ENCODE results near the gene MET.
"Not testable (repeated sequence)": the region's sequence is repeated elsewhere in the genome, so short reads cannot be mapped to it uniquely, and the experiment has no call there.

MET gene

DNA sequence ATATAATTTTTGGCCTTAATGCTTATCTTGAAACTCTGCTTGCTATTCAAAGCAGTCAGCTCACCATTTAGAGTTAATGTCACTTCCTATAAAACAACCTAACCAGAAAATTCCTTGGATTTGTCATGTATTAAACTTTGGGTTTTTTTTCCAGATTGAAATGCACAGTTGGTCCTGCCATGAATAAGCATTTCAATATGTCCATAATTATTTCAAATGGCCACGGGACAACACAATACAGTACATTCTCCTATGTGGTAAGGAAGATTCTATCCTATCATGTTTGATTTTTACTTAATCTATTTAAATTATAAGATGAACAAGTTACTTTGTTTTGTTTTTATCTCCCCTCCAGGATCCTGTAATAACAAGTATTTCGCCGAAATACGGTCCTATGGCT lies 85.3 kb downstream of the MET start:
- no peak for DNase-seq

DNA sequence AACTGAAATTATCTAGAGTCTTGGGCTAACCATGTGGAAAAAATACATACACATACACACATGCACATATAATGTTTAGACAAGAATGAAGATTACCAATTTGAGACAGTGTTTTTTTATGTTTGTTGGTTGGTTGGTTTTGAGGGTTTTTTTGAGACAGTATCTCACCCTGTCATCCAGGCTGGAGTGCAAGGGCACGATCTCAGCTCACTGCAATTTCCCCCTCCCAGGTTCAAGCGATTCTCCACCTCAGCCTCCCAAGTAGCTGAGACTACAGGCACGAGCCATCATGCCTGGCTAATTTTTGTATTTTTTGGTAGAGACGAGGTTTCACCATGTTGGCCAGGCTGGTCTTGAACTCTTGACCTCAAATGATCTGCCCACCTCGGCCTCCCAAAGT lies 87.6 kb downstream of the MET start:
- DNase-seq: not testable (repeated sequence)

DNA sequence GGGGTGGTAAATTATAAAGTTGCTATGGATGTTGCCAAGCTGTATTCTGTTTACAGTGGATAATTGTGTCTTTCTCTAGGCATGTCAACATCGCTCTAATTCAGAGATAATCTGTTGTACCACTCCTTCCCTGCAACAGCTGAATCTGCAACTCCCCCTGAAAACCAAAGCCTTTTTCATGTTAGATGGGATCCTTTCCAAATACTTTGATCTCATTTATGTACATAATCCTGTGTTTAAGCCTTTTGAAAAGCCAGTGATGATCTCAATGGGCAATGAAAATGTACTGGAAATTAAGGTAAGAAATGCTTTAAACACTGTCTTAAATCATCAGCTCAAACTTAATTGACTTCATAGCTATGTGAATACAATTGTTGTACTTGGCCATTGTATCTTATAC lies 91.0 kb downstream of the MET start:
- DNase-seq: no peak

DNA sequence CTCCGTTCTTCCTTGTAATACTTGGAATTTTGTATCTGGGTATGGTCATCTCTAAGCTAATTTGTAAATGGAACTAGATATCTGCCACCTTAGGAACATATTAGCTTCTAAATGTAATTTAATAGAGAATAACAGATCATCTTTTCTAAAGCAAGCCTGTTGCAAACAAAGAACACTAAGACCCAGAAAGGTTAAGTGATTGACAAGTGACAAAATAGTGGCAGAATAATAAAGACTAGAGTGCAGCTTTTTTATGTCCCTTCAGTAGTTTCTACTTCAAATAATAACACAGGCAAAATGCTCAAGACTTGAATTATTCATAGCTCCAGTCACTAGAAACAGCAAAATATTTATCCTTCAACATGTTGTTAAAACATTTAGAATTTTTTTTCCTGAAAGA lies 91.7 kb downstream of the MET start:
- no peak for DNase-seq

DNA sequence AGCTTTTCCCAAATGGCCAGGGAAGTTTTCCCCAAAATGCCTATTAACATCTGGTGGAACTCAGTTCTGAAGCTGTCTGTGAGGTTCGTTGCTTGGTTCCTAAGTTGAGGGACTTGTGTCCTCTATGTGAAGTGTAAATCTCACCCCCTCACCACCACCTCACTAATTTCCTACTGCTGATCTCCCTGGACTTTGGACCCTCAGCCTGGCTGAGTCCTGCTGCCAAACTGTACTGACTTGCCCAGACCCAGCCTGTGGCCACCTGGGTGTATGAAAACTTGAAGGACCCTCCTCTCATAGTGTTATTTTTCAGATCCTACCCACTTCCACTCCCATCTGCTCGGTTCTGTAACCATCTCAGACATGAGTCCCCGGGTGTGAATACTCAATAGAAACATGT lies 94.9 kb downstream of the MET start:
- no peak for DNase-seq

DNA sequence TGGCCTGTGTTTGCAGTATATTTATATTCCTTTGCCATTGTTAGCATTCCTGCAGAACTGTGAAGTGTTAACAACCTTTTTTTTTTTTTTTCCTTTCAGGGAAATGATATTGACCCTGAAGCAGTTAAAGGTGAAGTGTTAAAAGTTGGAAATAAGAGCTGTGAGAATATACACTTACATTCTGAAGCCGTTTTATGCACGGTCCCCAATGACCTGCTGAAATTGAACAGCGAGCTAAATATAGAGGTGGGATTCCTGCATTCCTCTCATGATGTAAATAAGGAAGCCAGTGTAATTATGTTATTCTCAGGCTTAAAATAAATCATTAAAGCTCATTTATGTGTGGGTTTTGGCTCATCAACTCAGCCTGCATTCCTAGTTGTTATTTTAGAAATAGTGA lies 97.5 kb downstream of the MET start:
- DNase-seq: no peak

DNA sequence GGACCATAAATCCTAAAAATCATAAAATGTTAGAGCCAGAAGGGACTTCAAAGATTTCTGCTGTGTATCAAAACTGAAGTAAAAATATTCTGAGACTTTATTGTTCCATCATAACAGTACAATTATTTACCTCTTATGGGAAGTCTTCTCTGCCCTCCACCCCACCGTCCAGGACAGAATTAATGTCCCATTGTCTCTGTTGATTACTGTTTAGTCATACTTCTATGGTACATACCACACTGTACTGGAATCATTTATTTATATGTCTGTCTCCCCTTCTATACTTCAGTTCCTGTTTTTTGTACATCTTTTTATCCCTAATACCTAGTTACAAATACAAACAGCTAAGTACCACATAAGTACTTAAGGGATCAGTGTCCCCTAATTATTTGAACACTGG lies 98.9 kb downstream of the MET start:
- DNase-seq: no peak

DNA sequence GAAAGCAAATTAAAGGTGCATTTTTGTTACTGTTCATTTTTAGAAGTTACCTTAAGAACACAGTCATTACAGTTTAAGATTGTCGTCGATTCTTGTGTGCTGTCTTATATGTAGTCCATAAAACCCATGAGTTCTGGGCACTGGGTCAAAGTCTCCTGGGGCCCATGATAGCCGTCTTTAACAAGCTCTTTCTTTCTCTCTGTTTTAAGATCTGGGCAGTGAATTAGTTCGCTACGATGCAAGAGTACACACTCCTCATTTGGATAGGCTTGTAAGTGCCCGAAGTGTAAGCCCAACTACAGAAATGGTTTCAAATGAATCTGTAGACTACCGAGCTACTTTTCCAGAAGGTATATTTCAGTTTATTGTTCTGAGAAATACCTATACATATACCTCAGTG lies 99.6 kb downstream of the MET start:
- no peak for DNase-seq

DNA sequence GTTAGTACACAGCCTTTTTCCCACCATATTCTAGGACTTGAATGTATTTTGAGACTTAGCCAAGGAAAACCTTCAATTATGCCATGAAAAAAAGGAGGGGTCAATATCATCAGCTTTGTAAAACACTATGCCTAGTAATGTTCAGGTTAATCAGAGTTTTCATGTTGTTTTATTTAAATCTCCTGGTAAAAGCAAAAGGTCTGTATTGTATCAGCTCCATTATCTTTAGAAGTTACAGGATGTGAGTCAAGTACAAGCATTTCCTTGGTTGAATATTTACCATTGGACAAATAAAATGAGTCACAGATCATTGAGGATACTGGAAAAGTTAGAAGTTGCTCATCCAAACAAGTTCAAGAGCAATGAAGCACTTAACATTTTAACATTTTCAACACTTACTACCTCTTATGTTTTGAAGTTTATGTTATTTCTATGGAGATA lies 100.4 kb downstream of the MET start:
- DNase-seq: no peak

DNA sequence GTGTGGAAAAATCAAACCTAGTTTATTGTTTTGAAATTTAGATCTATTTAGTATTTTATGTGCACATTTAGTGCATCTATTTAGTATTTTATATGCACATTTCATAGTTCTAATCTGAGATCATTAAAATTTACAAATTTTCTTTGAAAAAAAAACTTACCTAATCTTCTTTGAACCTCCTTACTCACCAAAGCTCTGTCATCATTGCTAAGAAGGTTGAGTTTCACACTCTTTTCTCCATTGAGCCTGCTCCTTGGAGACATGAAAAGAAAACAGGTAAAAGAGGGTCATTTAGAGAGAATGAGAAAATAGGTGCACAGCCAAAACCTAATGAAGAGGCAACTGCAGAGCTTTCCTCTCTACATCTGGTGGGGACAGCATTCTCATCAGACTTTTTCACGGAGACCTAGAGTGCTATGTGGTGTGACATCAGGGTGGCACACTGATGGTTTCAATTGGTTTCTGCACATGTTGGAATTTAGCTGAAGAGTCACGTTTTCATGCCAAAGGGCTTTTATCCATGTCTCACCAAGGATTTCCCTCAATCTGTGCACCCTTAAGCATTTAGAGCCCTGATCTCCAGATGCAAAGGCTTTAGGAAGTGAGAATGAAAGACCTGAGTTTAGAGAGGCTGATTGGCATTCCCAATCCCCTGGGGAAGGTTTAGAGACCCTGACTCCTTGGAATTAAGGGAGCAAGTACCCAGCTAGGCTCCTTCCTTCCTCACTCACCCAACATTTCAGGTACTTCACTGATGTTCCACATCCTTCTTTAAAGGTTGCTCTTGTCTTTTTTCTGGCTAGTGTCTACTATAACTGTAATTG lies 101.1 kb downstream of the MET start:
- DNase-seq: no peak

DNA sequence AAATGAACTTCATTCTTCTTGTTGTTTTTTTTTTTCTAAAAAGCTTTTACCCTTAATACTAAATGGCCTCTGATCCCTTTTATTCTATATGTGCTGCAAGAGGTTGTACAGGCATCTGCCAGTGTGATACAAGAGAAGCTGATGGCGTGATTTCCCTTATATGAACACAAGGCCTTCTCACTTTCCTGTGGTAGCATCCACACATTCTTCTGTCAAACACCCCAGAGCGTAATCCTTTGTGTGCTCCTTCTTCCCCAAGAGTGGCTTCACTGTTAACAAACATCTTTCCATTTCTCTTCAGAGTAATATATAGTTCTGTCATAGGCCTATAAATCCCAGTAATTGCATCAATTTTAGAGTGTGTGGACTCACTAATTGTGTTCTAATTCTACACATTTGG lies 104.0 kb downstream of the MET start:
- no peak for DNase-seq

DNA sequence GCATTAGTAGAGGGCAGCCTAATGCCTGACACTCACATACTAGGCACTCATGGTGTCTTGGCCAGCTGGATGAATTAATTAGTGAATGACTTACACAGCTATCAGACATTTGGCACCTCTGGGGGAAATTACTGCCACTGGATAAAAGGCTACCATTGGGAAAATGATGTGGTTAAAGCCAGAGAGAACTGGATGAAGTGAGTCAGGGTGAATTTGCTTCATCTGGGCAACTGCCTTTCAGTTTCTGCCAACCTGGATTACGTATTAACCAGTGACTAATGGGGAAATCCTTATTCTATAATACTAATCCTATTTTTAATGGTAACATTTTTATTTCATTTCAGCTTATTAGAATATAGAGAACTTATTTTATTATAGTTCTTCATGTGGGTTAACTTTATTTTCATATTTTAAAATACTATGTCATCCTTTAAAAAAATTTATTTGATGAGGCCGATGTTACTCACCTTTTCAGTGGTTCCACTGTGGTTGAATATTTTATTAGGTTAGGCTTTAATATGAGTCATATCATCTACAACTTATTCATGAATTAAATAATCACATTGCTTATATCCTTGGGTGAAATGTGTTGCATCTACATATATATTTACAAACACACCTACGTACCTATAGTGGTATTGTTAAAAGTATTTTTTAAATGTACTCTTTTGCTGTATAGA lies 104.8 kb downstream of the MET start:
- no peak for DNase-seq

DNA sequence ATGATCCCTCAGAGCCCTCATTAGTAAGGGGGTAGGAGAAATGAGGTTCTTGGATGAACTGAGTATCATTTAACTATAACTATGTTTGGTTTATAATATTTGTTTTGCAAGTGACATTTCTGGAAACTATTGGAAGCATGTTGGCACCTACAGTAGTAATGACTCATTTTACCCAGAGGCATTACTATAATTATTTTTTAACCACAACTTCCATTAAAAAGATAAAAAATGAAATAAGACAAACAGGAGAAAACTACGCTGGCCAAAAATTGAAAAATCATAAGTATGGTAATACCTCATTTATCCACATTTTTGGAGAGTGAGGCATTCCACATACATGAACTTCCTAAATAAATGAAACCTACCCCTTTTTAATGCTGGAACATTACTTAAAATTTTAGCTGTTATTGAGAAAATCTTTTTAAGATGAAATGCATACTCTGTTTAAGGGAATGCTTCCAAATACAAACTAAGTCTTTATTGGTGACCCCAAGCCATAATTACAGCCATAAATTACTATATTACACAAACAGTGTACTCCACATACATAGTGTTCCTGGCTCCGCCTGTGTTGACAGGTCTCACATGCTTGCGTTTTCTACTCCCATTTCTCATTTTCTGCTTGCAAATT lies 105.8 kb downstream of the MET start:
- DNase-seq: no peak

DNA sequence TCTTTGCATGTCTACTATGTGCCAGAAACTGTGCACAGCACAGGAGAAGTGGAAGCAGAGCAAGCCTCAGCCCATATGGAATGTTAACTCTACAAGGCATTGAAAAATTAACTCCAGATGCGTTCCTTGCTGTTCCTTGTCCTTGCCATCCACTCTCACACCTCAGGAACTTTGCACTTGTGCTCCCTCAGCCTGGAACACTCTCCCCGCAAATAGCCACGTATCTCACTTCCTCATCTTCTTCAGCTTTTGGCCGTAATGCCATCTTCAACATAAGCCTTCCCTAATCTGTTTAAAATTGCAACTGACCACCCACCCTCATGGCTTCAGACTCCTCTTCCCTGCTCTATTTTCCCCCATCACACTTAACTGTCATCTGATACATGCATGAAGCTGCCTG lies 107.2 kb downstream of the MET start:
- no peak for DNase-seq

DNA sequence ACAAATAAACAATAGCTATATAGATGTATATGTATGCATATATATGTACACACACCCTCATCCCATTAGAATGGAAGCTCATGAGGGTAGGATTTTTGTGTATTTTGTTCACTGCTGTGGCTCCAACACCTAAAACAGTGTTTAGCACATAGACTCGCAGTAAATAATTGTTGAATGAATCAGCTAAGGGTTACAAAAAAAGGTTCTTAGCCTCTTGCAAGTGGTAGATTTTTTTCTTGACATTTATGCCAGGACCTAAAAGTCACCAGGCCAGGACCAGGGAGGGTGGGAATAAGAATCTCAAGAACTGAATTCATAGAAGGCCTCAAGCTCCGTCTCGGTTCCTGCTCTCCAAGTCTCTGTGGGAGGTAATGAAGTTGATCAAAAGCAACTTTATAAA lies 107.9 kb downstream of the MET start:
- no peak for DNase-seq

DNA sequence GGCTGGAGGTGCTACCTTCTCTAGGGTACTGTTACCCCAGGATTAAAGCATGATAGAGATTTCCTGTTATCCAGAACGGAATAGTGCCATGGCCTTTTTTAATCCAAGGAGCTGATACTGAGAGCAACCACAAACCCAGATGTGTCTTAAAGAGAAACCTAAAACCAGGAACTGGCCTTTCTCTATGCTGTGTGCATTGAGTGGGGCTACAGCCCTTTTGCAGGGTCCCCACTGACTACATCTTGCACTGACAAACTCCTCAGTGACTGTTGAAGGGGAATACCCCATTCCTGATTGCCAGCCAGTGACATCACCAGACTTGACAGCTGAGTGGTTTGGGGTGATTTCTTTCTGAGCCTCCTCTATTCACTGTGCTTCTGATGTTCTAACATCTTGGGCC lies 108.5 kb downstream of the MET start:
- DNase-seq: no peak

DNA sequence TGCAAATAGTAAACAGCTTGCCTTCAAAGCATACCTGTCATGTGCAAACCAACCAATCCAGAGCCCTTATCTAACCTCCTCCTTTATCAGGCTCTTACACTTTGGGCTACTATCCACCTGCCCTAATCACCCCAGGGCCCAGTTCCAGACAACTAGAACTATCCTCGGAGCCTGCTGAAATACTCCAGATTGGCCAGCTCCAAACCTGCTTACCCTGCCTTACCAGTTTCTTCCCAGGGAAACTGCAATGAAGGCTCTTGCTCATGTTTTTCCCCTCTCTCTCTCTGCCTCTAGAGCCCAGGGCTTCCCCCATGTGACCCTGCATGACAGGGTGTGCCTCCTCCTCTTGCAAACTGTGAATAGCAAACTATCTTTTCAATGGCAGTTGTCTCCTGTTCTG lies 109.0 kb downstream of the MET start:
- DNase-seq: no peak

DNA sequence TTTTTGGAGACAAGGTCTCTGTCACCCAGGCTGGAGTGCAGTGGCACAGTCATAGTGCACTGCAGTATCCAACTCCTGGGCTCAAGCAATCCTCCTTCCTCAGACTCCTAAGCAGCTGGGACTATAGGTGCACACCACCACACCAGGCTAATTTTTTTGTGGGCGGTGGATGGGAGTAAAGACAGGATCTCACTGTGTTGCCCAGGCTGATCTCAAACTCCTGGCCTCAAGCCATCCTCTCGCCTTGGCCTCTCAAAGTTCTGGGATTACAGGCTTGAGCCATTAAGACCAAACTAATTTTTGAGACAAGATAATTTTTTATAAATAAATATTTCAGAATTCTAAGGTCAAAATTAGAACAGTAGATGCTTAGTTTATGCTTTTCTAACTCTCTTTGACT lies 109.6 kb downstream of the MET start:
- no peak for DNase-seq

DNA sequence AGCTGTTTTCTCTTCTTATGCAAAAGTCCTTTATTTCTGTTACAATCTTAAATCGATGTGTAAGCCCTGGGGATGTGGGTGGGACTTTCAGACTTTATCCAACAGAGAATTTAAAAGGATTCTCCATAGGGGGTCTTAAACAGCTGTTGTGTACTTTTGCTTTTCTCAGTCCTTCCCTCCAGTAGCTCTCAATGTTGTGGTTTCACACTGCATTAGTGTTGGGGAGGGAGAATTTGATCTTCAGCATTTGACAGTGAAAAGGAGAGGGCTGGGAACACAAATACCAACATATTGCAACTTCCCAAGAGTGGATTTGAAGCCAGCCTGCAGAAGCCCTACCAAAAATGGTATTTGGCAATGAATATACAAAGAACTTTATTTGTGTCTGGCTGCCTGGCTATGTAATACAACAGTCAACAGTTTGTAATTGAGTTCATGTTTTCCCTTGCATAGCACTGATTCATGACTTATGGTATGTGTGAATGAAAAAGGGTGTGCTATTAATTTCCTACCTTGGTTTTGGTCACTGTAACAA lies 110.2 kb downstream of the MET start:
- no peak for DNase-seq

DNA sequence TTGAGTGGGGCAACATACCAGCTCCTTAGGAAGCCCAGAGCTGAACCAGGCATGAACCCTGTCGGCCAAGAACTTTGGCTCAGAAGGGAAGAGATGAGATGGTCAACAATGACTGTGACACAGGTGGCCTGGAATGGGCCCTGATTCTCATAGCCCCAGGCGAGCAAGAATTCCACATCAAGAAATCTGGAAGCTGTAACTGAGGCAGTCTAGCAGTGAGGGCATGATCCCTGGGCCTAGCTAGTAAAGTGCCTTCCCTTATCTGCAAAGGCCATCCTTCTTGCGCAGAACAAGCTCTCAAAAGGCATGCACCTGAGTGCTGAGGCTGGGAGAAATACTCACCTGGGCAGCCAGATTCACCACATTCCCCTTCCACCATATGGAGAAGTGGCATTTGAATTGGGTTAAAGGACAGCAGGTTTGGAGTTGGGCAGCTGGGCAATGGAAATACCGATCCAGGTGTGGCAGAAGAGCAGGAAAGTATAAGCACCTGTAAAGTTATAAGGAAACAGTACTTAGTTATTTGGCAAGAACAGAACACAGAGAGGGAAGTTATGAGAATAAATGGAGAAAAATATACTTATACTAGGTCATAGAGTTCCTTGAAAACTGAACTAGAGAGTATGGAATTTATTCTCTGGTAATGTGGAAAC lies 111.8 kb downstream of the MET start:
- no peak for DNase-seq

DNA sequence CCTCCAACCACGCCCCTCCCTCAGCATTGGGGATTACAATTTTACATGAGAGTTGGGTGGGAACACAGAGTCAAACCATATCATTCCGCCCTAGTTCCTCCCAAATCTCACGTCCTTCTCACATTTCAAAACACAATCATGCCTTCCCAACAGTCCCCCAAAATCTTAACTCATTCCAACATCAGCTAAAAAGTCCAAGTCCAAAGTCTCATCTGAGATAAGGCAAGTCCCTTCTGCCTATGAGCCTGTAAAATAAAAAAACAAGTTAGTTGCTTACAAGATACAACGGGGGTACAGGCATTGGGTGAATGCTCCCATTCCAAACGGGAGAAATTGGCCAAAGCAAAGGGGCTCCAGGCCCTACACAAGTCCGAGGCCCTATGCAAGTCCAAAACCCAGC lies 112.7 kb downstream of the MET start:
- no peak for DNase-seq

DNA sequence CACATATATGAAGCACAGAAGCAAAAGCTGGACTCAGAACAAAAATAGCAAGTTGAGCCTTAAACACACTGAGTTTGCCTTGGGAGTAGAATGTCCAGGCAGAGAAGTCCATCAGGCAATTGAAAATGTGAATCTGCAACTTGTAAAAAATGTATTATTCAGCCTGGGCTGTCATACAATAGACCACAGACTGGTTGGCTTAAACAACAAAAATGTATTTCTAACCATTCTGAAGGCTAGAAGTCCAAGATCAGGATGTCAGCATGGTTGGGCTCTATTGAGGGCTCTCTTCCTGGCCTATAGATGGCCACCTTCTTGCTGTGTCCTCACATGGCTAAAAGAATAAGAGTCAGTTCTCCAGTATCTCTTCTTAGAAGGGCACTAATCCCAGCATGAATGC lies 113.8 kb downstream of the MET start:
- no peak for DNase-seq

DNA sequence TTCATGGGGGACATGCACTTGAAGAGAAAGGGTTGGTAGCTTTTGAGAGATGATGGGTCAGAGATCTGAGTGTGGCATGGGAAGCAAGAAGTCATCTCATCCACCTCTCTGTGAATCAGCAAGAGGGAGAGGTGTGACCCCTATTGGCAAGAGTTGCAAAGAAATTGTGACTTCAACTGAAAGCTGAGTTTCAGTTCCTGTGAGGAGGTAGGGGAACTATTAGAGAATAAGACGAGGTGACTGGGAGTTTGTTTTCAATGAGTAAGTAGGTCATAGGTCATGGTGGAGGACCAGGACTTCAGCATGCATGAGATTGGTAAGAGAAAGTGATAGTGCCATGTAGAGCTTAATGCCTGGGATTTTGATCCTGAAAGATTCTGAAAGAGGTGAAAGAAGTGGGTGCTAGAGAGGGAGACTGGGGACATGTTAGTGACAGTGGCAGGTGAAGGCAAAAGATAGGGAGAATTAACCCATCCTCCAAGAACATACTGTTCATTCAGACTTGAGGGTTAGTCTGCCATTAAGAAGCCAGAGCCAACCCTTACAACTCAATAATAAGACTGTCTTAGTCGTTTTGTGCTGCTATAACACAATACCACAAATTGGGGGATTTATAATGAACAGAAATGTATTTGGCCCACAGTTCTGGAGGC lies 114.9 kb downstream of the MET start:
- no peak for DNase-seq

Data from NCI-H2029 treated with DMSO at 0.1 percent for 48 hours (cell line).